ENCODE results near the gene DSCAML1.

The DSCAML1 gene

DNA sequence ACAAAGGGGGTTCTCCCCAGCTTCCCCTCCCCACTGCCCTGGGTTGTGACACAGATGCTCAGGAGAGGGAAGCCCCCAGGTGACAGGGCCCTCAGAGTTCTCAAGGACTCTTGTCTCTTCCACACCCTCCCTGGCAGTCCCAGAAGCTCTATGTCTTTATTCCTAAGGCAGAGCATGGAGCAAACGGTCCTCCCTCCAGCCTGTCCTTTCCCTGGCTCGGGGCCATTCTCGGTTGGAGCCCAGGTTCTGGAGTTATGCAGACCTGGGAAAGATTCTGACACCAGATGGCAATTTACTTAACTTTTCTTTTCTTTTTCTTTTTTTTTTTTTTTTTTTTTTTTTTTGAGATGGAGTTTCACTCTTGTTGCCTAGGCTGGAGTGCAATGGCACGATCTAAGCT is 282.8 kb downstream of the DSCAML1 start:
- Histone ChIP-seq H3K4me1 (ENCODE audit: control insufficient read depth, insufficient read depth, low read length) (no peaks in the 10 kb centered on the region), H3K9me3 (ENCODE audit: control insufficient read depth, insufficient read depth, low read length) (no peaks in the 10 kb centered on the region), H3K9ac (ENCODE audit: low read depth, low read length) (no peak overlapping the region), H3K27me3 (ENCODE audit: control insufficient read depth, insufficient read depth, low read length) (no peaks in the 10 kb centered on the region), H3K4me3 (ENCODE audit: low read depth, low read length) (no peak overlapping the region), H3K36me3 (ENCODE audit: control insufficient read depth, insufficient read depth, low read length) (no peaks in the 10 kb centered on the region)

GRCh38 chr11:117513666-117514065 is 283.4 kb downstream of the DSCAML1 start:
- H3K9me3 ChIP-seq (ENCODE audit: control insufficient read depth, insufficient read depth, low read length), result no peaks in the 10 kb centered on the region
- no peaks in the 10 kb centered on the region for H3K36me3 ChIP-seq (ENCODE audit: control insufficient read depth, insufficient read depth, low read length)
- no peak overlapping the region for H3K4me3 ChIP-seq (ENCODE audit: low read depth, low read length)
- H3K9ac ChIP-seq (ENCODE audit: low read depth, low read length), result no peak overlapping the region
- H3K27me3 ChIP-seq (ENCODE audit: control insufficient read depth, insufficient read depth, low read length), result no peaks in the 10 kb centered on the region
- no peaks in the 10 kb centered on the region for H3K4me1 ChIP-seq (ENCODE audit: control insufficient read depth, insufficient read depth, low read length)

GRCh38 chr11:117511931-117512539 is 285.0 kb downstream of the DSCAML1 start:
- no peaks in the 10 kb centered on the region for H3K9me3 ChIP-seq (ENCODE audit: control insufficient read depth, insufficient read depth, low read length)
- no peaks in the 10 kb centered on the region for H3K27me3 ChIP-seq (ENCODE audit: control insufficient read depth, insufficient read depth, low read length)
- H3K9ac ChIP-seq (ENCODE audit: low read depth, low read length), result no peak overlapping the region
- no peaks in the 10 kb centered on the region for H3K4me1 ChIP-seq (ENCODE audit: control insufficient read depth, insufficient read depth, low read length)
- no peaks in the 10 kb centered on the region for H3K36me3 ChIP-seq (ENCODE audit: control insufficient read depth, insufficient read depth, low read length)
- H3K4me3 ChIP-seq (ENCODE audit: low read depth, low read length), result no peak overlapping the region

DNA sequence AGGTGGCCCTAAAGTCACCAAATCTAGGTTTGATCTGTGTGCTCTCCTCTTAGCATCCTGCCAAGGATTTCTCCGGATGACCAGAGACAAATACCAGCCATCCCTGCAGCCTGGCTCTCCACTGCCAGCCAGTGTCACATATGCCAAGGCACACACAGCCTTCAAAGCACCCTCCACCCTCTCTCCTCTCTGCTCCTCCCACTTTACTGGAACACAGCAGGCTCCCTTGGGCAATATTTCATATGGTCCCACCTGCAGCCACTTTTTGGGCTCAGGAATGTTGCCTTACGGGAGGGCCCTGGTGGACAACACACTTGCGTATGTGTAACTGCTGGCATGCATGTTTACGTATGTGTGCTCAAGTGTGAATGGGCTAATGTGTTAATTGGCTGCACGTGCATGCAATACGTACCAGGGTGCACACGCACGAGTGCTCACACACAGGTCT is 285.5 kb downstream of the DSCAML1 start:
- Histone ChIP-seq H3K4me1 (ENCODE audit: control insufficient read depth, insufficient read depth, low read length) (no peaks in the 10 kb centered on the region), H3K36me3 (ENCODE audit: control insufficient read depth, insufficient read depth, low read length) (no peaks in the 10 kb centered on the region), H3K9ac (ENCODE audit: low read depth, low read length) (no peak overlapping the region), H3K4me3 (ENCODE audit: low read depth, low read length) (no peak overlapping the region), H3K27me3 (ENCODE audit: control insufficient read depth, insufficient read depth, low read length) (no peaks in the 10 kb centered on the region), H3K9me3 (ENCODE audit: control insufficient read depth, insufficient read depth, low read length) (no peaks in the 10 kb centered on the region)

DNA sequence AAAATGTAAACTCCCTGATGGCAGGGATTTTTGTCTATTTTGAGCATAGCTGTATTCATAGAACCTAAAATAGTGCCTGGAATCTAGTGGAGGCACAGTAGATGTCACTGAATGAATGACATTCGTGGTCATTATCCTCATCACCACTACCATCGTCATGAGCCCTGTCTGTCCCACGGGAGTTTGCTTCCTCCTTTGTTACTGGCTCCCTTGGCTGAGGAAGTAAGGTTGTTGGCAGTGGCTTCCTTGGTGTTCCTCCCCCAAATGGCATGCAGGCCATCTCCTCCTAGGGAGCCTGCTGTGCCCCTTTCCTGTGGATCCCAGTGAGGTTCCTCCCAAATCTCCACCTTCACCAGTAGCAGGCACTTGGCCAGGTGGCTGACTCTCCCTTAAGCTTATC is 286.4 kb downstream of the DSCAML1 start:
- no peaks in the 10 kb centered on the region for H3K27me3 ChIP-seq (ENCODE audit: control insufficient read depth, insufficient read depth, low read length)
- H3K4me1 ChIP-seq (ENCODE audit: control insufficient read depth, insufficient read depth, low read length), result no peaks in the 10 kb centered on the region
- H3K9ac ChIP-seq (ENCODE audit: low read depth, low read length), result no peak overlapping the region
- no peaks in the 10 kb centered on the region for H3K9me3 ChIP-seq (ENCODE audit: control insufficient read depth, insufficient read depth, low read length)
- H3K4me3 ChIP-seq (ENCODE audit: low read depth, low read length), result no peak overlapping the region
- H3K36me3 ChIP-seq (ENCODE audit: control insufficient read depth, insufficient read depth, low read length), result no peaks in the 10 kb centered on the region

DNA sequence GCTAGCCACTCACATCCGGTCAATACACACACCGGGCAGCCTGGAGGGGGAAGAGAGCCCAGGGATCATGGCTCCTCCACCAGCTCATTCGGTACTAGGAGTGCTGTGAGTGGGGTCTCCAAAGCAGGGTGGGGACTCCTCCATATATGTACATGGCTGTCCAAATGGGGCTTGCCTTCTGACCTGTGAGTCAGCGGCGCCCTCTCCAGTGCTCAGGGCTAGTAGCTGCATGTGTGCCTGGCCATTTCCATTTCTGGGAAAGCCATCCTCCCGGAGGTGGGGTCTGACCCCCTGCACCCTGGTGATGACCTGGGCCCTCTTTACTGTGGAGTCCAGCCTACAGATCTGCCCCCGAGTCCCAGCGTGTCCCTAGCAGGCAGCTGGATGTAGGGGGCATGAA is 287.5 kb downstream of the DSCAML1 start:
- H3K27me3 ChIP-seq (ENCODE audit: control insufficient read depth, insufficient read depth, low read length), result no peaks in the 10 kb centered on the region
- H3K9me3 ChIP-seq (ENCODE audit: control insufficient read depth, insufficient read depth, low read length), result no peaks in the 10 kb centered on the region
- no peaks in the 10 kb centered on the region for H3K4me1 ChIP-seq (ENCODE audit: control insufficient read depth, insufficient read depth, low read length)
- no peak overlapping the region for H3K9ac ChIP-seq (ENCODE audit: low read depth, low read length)
- no peak overlapping the region for H3K4me3 ChIP-seq (ENCODE audit: low read depth, low read length)
- no peaks in the 10 kb centered on the region for H3K36me3 ChIP-seq (ENCODE audit: control insufficient read depth, insufficient read depth, low read length)

- Histone ChIP-seq H3K9ac (ENCODE audit: low read depth, low read length) (no peak overlapping the region), H3K4me1 (ENCODE audit: control insufficient read depth, insufficient read depth, low read length) (peaks cover 2% of the 10 kb centered on the region), H3K9me3 (ENCODE audit: control insufficient read depth, insufficient read depth, low read length) (no peaks in the 10 kb centered on the region), H3K27me3 (ENCODE audit: control insufficient read depth, insufficient read depth, low read length) (no peaks in the 10 kb centered on the region), H3K36me3 (ENCODE audit: control insufficient read depth, insufficient read depth, low read length) (no peaks in the 10 kb centered on the region), H3K4me3 (ENCODE audit: low read depth, low read length) (no peak overlapping the region)
Observed at GRCh38 chr11:117506971-117507370, 290.0 kb downstream of the DSCAML1 start.

- Histone ChIP-seq H3K9me3 (ENCODE audit: control insufficient read depth, insufficient read depth, low read length) (no peaks in the 10 kb centered on the region), H3K27me3 (ENCODE audit: control insufficient read depth, insufficient read depth, low read length) (no peaks in the 10 kb centered on the region), H3K4me1 (ENCODE audit: control insufficient read depth, insufficient read depth, low read length) (peaks cover 4% of the 10 kb centered on the region), H3K36me3 (ENCODE audit: control insufficient read depth, insufficient read depth, low read length) (no peaks in the 10 kb centered on the region), H3K9ac (ENCODE audit: low read depth, low read length) (no peak overlapping the region), H3K4me3 (ENCODE audit: low read depth, low read length) (no peak overlapping the region)
Observed at GRCh38 chr11:117505285-117505970, 291.6 kb downstream of the DSCAML1 start.

- no peak overlapping the region for H3K4me3 ChIP-seq (ENCODE audit: low read depth, low read length)
Observed at GRCh38 chr11:117502779-117503100, 294.3 kb downstream of the DSCAML1 start.

DNA sequence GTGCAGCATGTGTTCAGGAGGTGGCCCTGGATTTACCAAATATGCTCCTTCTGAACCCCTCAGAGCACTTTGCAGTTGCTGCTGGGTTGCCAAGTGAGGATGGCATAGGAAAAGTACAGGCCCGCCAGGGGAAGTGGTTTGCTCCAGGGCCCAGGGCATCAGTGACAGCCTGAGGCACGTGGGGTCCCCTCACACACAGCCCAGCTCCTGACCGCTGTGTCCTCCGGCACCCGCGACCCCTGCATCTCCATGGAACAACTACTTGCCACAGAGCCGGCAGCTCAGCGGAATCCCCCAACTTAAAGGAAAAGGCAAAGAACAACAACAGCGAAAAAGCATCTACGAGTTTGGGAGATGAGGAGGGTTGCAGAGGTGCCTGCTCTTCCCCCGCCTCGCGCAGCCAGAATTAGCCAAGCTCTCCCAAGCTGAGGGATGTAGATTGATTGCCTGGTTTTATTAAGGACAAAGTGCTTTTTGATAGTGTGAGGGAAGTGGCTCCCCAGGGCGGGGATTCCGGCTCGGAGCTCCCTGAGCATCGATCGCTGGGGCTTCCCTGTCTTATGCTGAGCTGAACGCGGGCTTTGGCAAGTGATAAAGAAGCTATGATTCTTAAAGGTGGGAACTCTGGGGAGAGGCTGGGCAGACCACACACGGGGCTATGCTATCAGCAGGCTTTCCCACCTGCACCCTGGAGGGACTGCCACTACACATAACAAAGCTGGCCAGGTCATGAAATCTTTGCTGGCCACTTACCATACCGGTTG is 294.8 kb downstream of the DSCAML1 start:
- H3K4me1 ChIP-seq (ENCODE audit: control insufficient read depth, insufficient read depth, low read length), result peaks cover 4% of the 10 kb centered on the region
- H3K36me3 ChIP-seq (ENCODE audit: control insufficient read depth, insufficient read depth, low read length), result no peaks in the 10 kb centered on the region
- H3K4me3 ChIP-seq (ENCODE audit: low read depth, low read length), result no peak overlapping the region
- no peaks in the 10 kb centered on the region for H3K9me3 ChIP-seq (ENCODE audit: control insufficient read depth, insufficient read depth, low read length)
- H3K27me3 ChIP-seq (ENCODE audit: control insufficient read depth, insufficient read depth, low read length), result no peaks in the 10 kb centered on the region
- no peak overlapping the region for H3K9ac ChIP-seq (ENCODE audit: low read depth, low read length)

More at GRCh38 chr11:117502779-117503100, 294.3 kb downstream of the DSCAML1 start:
- H3K27me3 ChIP-seq (ENCODE audit: control insufficient read depth, insufficient read depth, low read length), result no peaks in the 10 kb centered on the region
- H3K36me3 ChIP-seq (ENCODE audit: control insufficient read depth, insufficient read depth, low read length), result no peaks in the 10 kb centered on the region
- no peaks in the 10 kb centered on the region for H3K9me3 ChIP-seq (ENCODE audit: control insufficient read depth, insufficient read depth, low read length)
- H3K9ac ChIP-seq (ENCODE audit: low read depth, low read length), result no peak overlapping the region
- H3K4me1 ChIP-seq (ENCODE audit: control insufficient read depth, insufficient read depth, low read length), result peaks cover 4% of the 10 kb centered on the region

- H3K27me3 ChIP-seq (ENCODE audit: control insufficient read depth, insufficient read depth, low read length), result no peaks in the 10 kb centered on the region
- H3K4me1 ChIP-seq (ENCODE audit: control insufficient read depth, insufficient read depth, low read length), result peaks cover 4% of the 10 kb centered on the region
- H3K9ac ChIP-seq (ENCODE audit: low read depth, low read length), result no peak overlapping the region
- no peak overlapping the region for H3K4me3 ChIP-seq (ENCODE audit: low read depth, low read length)
- no peaks in the 10 kb centered on the region for H3K36me3 ChIP-seq (ENCODE audit: control insufficient read depth, insufficient read depth, low read length)
- no peaks in the 10 kb centered on the region for H3K9me3 ChIP-seq (ENCODE audit: control insufficient read depth, insufficient read depth, low read length)
Observed at GRCh38 chr11:117501237-117501898, 295.6 kb downstream of the DSCAML1 start.

Data from iPS-15b (cell line).